ENCODE measurements around the gene TMEM39B.
"Not testable (repeated sequence)": the region's sequence is repeated elsewhere in the genome, so short reads cannot be mapped to it uniquely, and the experiment has no call there.

TMEM39B gene

DNA sequence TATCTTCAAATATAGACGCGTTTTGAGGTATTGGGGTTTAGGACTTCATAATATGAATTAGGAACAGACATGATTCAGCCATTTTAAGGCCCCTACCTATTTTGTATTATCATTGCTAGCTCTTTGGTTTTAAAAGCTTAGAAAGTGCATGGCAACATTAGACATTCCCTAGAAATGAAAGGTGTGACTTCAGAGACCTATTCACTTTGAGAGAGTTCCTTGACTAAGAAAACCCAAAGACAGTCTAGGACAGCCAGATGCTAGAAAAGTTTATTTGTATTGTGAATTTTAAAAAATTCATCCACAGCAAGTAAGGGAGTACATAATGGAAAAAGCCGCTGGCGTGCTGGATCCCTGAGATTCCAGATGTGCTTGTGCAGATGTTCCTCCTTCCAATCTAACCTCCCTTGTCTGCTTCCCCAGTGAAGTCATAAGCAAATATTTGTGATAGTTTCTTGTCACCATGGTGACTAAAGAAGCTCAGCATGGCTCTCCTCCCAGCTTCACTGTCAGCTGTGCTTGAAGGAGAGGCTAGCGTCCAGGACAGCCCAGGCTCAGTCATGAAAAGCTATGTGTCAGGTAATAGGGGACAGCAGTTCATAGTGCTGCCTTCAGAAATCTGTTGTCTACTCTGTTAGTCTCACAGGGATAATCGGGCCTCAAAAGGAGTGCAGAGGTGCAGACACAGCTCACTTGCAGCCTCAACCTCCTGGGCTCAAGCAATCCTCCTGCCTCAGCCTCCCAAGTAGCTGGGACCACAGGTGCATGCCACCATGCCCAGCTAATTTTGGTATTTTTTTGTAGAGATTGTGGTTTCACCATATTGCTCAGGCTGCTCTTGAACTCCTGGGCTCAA, 69.9 kb downstream of the TMEM39B start:
- Histone ChIP-seq H3K4me1 (ENCODE audit: control insufficient read depth, low read depth, low read length) (no peaks in the 10 kb centered on the region), H3K27me3 (ENCODE audit: control insufficient read depth, insufficient read depth, low read length) (no peaks in the 10 kb centered on the region), H3K9ac (ENCODE audit: low read length) (no peak overlapping the region), H3K27ac (ENCODE audit: low read length) (no peak overlapping the region), H3K36me3 (ENCODE audit: control insufficient read depth, low read depth, low read length) (no peaks in the 10 kb centered on the region), H3K4me3 (ENCODE audit: low read length) (no peak overlapping the region), H3K9me3 (ENCODE audit: control insufficient read depth, low read depth, low read length) (no peaks in the 10 kb centered on the region)

GRCh38 chr1:32143302-32143695, 70.6 kb downstream of the TMEM39B start:
- not testable (repeated sequence) for H3K27ac ChIP-seq (ENCODE audit: low read length)

DNA sequence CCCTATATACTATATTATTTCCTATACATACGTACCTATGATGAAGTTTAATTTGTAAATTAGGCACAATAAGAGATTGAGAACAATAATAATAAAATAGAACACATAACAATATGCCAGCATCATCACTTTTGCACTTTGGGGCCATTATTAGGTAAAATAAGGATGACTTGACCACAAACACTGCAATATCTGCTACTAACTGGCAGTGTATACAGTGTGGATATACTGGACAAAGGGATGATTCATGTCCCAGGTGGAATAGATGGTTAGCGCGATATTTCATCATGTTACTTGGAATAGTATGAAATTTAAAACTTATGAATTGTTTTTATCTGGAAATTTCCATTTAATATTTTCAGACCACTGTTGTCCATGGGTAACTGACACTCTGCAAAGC, 71.3 kb downstream of the TMEM39B start:
- Histone ChIP-seq H3K4me3 (ENCODE audit: low read length) (no peak overlapping the region), H3K4me1 (ENCODE audit: control insufficient read depth, low read depth, low read length) (no peaks in the 10 kb centered on the region), H3K27ac (ENCODE audit: low read length) (no peak overlapping the region), H3K9me3 (ENCODE audit: control insufficient read depth, low read depth, low read length) (no peaks in the 10 kb centered on the region), H3K36me3 (ENCODE audit: control insufficient read depth, low read depth, low read length) (no peaks in the 10 kb centered on the region), H3K27me3 (ENCODE audit: control insufficient read depth, insufficient read depth, low read length) (no peaks in the 10 kb centered on the region), H3K9ac (ENCODE audit: low read length) (no peak overlapping the region)

More at GRCh38 chr1:32143302-32143695, 70.6 kb downstream of the TMEM39B start:
- H3K27me3 ChIP-seq (ENCODE audit: control insufficient read depth, insufficient read depth, low read length); H3K9me3 ChIP-seq (ENCODE audit: control insufficient read depth, low read depth, low read length); H3K36me3 ChIP-seq (ENCODE audit: control insufficient read depth, low read depth, low read length); H3K9ac ChIP-seq (ENCODE audit: low read length); H3K4me1 ChIP-seq (ENCODE audit: control insufficient read depth, low read depth, low read length); H3K4me3 ChIP-seq (ENCODE audit: low read length): not testable (repeated sequence)

DNA sequence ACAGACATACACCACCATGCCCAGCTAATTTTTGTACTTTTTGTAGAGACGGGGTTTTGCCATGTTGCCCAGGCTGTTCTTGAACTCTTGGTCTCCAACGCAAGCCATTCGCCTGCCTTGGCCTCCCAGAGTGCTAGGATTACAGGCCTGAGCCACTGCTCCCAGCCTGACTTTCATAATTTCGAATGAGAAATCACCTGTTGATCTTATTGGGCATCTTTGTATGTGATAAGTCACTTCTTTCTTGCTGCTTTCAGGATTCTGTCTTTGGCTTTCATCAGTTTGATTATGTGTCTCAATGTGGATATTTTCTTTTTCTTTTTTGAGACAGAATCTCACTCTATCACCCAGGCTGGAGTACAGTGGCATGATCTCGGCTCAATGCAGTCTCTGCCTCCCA, 75.1 kb downstream of the TMEM39B start:
- H3K4me1 ChIP-seq (ENCODE audit: control insufficient read depth, low read depth, low read length) = not testable (repeated sequence)

GRCh38 chr1:32150847-32151246, 78.1 kb downstream of the TMEM39B start:
- Histone ChIP-seq H3K36me3 (ENCODE audit: control insufficient read depth, low read depth, low read length) (peaks cover under 1% of the 10 kb centered on the region), H3K4me3 (ENCODE audit: low read length) (no peak overlapping the region), H3K9me3 (ENCODE audit: control insufficient read depth, low read depth, low read length) (no peaks in the 10 kb centered on the region), H3K4me1 (ENCODE audit: control insufficient read depth, low read depth, low read length) (no peaks in the 10 kb centered on the region), H3K27ac (ENCODE audit: low read length) (no peak overlapping the region), H3K9ac (ENCODE audit: low read length) (no peak overlapping the region), H3K27me3 (ENCODE audit: control insufficient read depth, insufficient read depth, low read length) (no peaks in the 10 kb centered on the region)

More for the DNA sequence above, 75.1 kb downstream of the TMEM39B start:
- H3K27me3 ChIP-seq (ENCODE audit: control insufficient read depth, insufficient read depth, low read length); H3K9me3 ChIP-seq (ENCODE audit: control insufficient read depth, low read depth, low read length); H3K36me3 ChIP-seq (ENCODE audit: control insufficient read depth, low read depth, low read length); H3K4me3 ChIP-seq (ENCODE audit: low read length); H3K9ac ChIP-seq (ENCODE audit: low read length); H3K27ac ChIP-seq (ENCODE audit: low read length): not testable (repeated sequence)

- H3K36me3 ChIP-seq (ENCODE audit: control insufficient read depth, low read depth, low read length) = peaks cover 6% of the 10 kb centered on the region
- H3K27ac ChIP-seq (ENCODE audit: low read length) = no peak overlapping the region
- H3K27me3 ChIP-seq (ENCODE audit: control insufficient read depth, insufficient read depth, low read length) = no peaks in the 10 kb centered on the region
- no peaks in the 10 kb centered on the region for H3K4me1 ChIP-seq (ENCODE audit: control insufficient read depth, low read depth, low read length)
- no peak overlapping the region for H3K9ac ChIP-seq (ENCODE audit: low read length)
- no peaks in the 10 kb centered on the region for H3K9me3 ChIP-seq (ENCODE audit: control insufficient read depth, low read depth, low read length)
- no peak overlapping the region for H3K4me3 ChIP-seq (ENCODE audit: low read length)
Observed at GRCh38 chr1:32151319-32151787, 78.6 kb downstream of the TMEM39B start.

Measured in iPS-18a (cell line).